ENCODE measurements around the gene AVP.
"Not testable (repeated sequence)": the region's sequence is repeated elsewhere in the genome, so short reads cannot be mapped to it uniquely, and the experiment has no call there.

Gene AVP

GRCh38 chr20:3082955-3083952, 1.3 kb downstream of the AVP start:
- DNase-seq (ENCODE audit: low spot score): no peak

GRCh38 chr20:3082306-3082951, 2.1 kb downstream of the AVP start:
- DNase-seq (ENCODE audit: low spot score): no peak

GRCh38 chr20:3081641-3082040, 2.9 kb downstream of the AVP start:
- DNase-seq (ENCODE audit: low spot score): no peak

GRCh38 chr20:3080939-3081388, 3.6 kb downstream of the AVP start:
- no peak for DNase-seq (ENCODE audit: low spot score)

GRCh38 chr20:3077618-3078134, 6.8 kb downstream of the AVP start:
- no peak for DNase-seq (ENCODE audit: low spot score)

- not testable (repeated sequence) for DNase-seq (ENCODE audit: low spot score)
These were observed 9.2 kb downstream of the AVP start for GRCh38 chr20:3075315-3075714.

- no peak for DNase-seq (ENCODE audit: low spot score)
These were observed 9.7 kb downstream of the AVP start for GRCh38 chr20:3074812-3075211.

- DNase-seq (ENCODE audit: low spot score): not testable (repeated sequence)
These were observed 11.3 kb downstream of the AVP start for GRCh38 chr20:3073251-3073643.

GRCh38 chr20:3072530-3073250, 11.8 kb downstream of the AVP start:
- no peak for DNase-seq (ENCODE audit: low spot score)

- no peak for DNase-seq (ENCODE audit: low spot score)
These were observed 12.7 kb downstream of the AVP start, which contains the start of gene OXT for GRCh38 chr20:3071610-3072529. OXT (plus strand) TSS chr20:3071620; CDS start chr20:3071656, 36 bp downstream.

- DNase-seq (ENCODE audit: low spot score): no peak
These were observed 13.3 kb downstream of the AVP start for GRCh38 chr20:3071266-3071609.

- no peak for DNase-seq (ENCODE audit: low spot score)
These were observed 13.8 kb downstream of the AVP start for GRCh38 chr20:3070725-3071124.

GRCh38 chr20:3068986-3069900, 15.3 kb downstream of the AVP start:
- no peak for DNase-seq (ENCODE audit: low spot score)

GRCh38 chr20:3068075-3068474, 16.4 kb downstream of the AVP start:
- DNase-seq (ENCODE audit: low spot score): no peak

GRCh38 chr20:3067139-3068014, 17.1 kb downstream of the AVP start:
- no peak for DNase-seq (ENCODE audit: low spot score)

- DNase-seq (ENCODE audit: low spot score): not testable (repeated sequence)
These were observed 20.4 kb downstream of the AVP start for GRCh38 chr20:3064119-3064518.

GRCh38 chr20:3059489-3059888, 25.0 kb downstream of the AVP start:
- DNase-seq (ENCODE audit: low spot score): no peak

GRCh38 chr20:3051385-3052019, 33.0 kb downstream of the AVP start:
- DNase-seq (ENCODE audit: low spot score): no peak
